ENCODE measurements around the gene FGF13.

Gene FGF13

GRCh38 chrX:138711399-138712347 is at the start of gene FGF13:
Gene FGF13 (minus strand): TSS chrX:138711717. CDS start chrX:138711003, 714 bp downstream.
- peak in 1 of 2 experiments; percentile 23 for DNase-seq

- no peak for DNase-seq
Observed at GRCh38 chrX:138759217-138759943, 47.9 kb upstream of the FGF13 start.

- no peak for DNase-seq
Observed at GRCh38 chrX:138756234-138756633, 44.7 kb upstream of the FGF13 start.

- DNase-seq = no peak
Observed at GRCh38 chrX:138754861-138755260, 43.3 kb upstream of the FGF13 start.

GRCh38 chrX:138748480-138748879 is 37.0 kb upstream of the FGF13 start:
- DNase-seq = no peak

GRCh38 chrX:138745196-138745595 is 33.7 kb upstream of the FGF13 start:
- DNase-seq = no peak

GRCh38 chrX:138742217-138742616 is 30.7 kb upstream of the FGF13 start:
- no peak for DNase-seq

- no peak for DNase-seq
Observed at GRCh38 chrX:138740341-138740740, 28.8 kb upstream of the FGF13 start.

- no peak for DNase-seq
Observed at GRCh38 chrX:138723301-138723700, 11.8 kb upstream of the FGF13 start.

- DNase-seq = no peak
Observed at GRCh38 chrX:138719396-138719795, 7.9 kb upstream of the FGF13 start.

- no peak for DNase-seq
Observed at GRCh38 chrX:138718941-138719340, 7.4 kb upstream of the FGF13 start.

- DNase-seq = peak in 1 of 2 experiments; percentile 14
Observed at GRCh38 chrX:138710866-138711341, 613 bp downstream of the FGF13 start.

GRCh38 chrX:138709886-138710791 is 1.4 kb downstream of the FGF13 start:
- peak in 1 of 2 experiments; percentile 14 for DNase-seq

GRCh38 chrX:138708268-138708667 is 3.2 kb downstream of the FGF13 start:
- DNase-seq = no peak

- DNase-seq = no peak
Observed at GRCh38 chrX:138704596-138704995, 6.9 kb downstream of the FGF13 start.

- no peak for DNase-seq
Observed at GRCh38 chrX:138704101-138704500, 7.4 kb downstream of the FGF13 start.

- DNase-seq = no peak
Observed at GRCh38 chrX:138692591-138692990, 18.9 kb downstream of the FGF13 start.

- DNase-seq = no peak
Observed at GRCh38 chrX:138691186-138691585, 20.3 kb downstream of the FGF13 start.

- DNase-seq = no peak
Observed at GRCh38 chrX:138690591-138690990, 20.9 kb downstream of the FGF13 start.

- no peak for DNase-seq
Observed at GRCh38 chrX:138683600-138683999, 27.9 kb downstream of the FGF13 start.

GRCh38 chrX:138669693-138670092 is 41.8 kb downstream of the FGF13 start:
- no peak for DNase-seq

GRCh38 chrX:138664466-138664865 is 47.1 kb downstream of the FGF13 start:
- DNase-seq = no peak

GRCh38 chrX:138664016-138664415 is 47.5 kb downstream of the FGF13 start:
- DNase-seq = no peak

Measured in activated T-cell treated with anti-CD3 and anti-CD28 coated beads, Interleukin-2, amount 50 U/mL, for 48 hours (primary cell).